HG02623 (cell line): ENCODE data around the gene EPHB1.

Source experiments
- ATAC-seq: cut with Tn5 transposase; IDR thresholded peaks from one replicate; pipeline ENCODE4 v1.9.1; 2021; ENCODE audit warnings: moderate library complexity; ENCODE audit not compliant: unreplicated experiment

EPHB1 gene

GRCh38 chr3:134807189-134807588, 12.1 kb downstream of the EPHB1 start:
- ATAC-seq, result no peak

GRCh38 chr3:134808835-134809234, 13.8 kb downstream of the EPHB1 start:
- ATAC-seq, result no peak

DNA sequence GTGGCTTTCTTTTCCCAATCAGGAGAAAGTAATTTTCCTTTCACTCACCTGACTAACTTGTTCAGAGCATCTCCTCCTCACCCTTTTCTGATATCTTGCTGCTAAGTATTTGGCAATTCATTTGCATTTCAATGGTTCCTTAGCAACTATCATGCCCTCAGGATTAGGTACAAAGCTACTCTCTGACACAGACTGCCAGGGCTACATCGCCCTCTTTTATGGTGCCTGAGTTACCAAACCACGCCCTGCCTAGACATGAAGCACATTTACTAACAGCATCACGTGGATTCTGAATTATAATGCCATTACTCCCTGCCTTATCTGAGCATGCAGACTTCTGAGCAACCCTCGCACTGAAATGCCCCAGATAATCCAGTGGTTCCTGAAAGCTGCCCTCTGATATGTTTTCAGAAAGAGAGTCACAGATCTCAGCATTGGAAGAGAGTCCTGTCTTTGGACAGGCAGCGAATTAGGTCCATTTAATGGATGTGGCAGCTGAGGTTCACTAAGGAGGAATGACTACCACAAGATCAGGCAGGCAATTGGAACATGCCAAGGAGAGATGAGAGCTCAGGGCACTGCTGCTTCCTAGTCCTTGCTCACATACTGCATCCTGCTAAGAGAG, 14.5 kb downstream of the EPHB1 start:
- ATAC-seq, result no peak

DNA sequence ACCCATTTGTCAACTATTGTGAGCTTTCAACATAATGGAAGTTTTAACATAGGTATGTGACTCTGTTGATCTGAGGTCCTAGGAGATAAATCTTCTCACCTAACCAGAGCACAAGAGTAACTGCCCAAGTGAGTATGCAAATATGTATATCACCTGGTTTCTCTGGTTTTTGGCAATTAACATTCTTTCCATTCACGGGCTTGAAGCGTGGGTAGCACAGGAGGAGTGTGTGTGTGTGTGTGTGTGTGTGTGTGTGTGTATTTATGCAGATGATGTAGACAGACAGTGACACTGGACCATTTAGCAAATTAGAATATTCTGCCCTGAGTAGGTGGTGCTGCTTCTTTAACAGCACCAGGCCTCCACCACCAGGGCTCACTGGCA, 15.0 kb downstream of the EPHB1 start:
- no peak for ATAC-seq

DNA sequence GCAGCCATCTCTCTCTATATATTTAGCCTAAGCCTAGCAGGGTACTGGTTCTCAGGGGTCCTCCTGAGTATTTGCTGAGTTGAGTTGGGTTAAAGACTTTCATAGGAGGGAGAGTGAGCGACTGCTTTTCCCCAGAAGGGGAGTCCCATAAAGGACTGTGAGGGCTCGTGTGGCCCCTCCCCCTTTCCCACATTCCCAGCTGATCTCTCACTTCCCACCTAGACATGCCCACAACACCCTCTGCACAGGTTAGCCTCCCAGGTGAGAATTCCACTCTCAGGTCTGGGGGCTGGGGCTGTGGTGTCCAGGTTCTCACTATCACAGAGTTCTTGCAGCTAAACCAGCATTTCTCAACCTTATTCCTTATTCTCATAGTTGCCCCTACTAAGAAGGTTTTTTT, 15.8 kb downstream of the EPHB1 start:
- no peak for ATAC-seq

DNA sequence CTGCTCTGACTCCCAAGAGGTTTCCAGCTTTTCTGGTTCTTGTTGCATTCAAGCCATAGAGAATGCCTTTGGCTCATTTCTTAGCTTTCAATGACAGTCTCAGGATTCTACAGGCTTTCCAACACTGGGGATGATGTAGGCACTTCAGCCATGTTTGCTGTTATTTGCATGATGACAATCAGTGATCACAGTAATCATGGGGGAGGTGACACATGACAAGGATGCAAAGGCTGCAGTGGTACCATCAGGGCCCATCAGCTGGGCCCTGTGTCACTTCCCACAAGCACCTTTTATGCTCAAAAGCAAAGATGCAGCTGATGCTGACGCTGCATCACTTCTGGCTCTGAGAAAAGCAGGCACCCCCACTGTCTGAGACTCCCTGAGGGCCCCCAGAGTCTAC, 18.6 kb downstream of the EPHB1 start:
- ATAC-seq, result no peak

GRCh38 chr3:134815519-134815918, 20.5 kb downstream of the EPHB1 start:
- no peak for ATAC-seq

GRCh38 chr3:134816623-134817022, 21.6 kb downstream of the EPHB1 start:
- no peak for ATAC-seq

GRCh38 chr3:134817297-134817696, 22.2 kb downstream of the EPHB1 start:
- no peak for ATAC-seq

GRCh38 chr3:134820994-134821393, 25.9 kb downstream of the EPHB1 start:
- no peak for ATAC-seq

DNA sequence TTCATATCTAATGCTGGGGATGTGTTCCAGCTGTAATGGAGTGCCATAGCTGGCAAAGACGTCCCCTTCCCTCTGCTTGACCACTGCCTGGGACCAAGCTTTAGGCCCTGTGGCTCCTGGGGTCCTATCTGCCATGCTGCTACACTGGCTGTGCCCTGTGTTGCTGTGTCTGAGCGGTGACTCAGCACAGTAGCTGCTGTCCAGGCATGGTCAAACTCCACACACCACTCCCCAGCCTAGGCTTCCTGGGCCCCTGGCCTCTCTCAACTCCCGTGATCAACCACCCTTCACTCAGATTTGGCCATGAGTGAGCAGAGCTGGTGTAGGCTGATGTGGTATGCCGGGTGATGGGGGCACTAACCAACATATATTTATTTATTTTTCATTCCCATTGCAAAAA, 27.0 kb downstream of the EPHB1 start:
- ATAC-seq, result no peak

DNA sequence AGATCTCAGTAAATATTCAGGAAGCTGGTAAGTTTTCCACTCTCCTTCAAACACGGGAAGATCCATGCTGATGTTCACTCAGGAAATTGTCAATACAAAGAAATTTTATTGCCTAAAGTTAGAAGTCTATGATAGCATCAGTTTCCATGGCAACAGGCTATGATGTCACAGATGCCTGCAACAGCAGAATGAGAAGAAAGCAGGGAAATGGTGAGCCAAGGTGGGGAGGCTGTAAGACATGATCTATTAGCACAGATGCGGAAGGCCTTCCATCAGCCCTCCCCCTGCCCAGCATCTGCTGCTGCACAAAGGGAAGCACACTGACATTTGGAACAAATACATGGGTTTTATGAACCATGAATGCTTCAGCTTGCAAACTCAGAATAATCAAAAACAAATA, 28.6 kb downstream of the EPHB1 start:
- ATAC-seq, result no peak

- no peak for ATAC-seq
Measured at GRCh38 chr3:134824791-134825190, 29.7 kb downstream of the EPHB1 start.

GRCh38 chr3:134827213-134827612, 32.2 kb downstream of the EPHB1 start:
- no peak for ATAC-seq

GRCh38 chr3:134829721-134830120, 34.7 kb downstream of the EPHB1 start:
- no peak for ATAC-seq

- no peak for ATAC-seq
Measured at GRCh38 chr3:134832585-134832984, 37.5 kb downstream of the EPHB1 start.

DNA sequence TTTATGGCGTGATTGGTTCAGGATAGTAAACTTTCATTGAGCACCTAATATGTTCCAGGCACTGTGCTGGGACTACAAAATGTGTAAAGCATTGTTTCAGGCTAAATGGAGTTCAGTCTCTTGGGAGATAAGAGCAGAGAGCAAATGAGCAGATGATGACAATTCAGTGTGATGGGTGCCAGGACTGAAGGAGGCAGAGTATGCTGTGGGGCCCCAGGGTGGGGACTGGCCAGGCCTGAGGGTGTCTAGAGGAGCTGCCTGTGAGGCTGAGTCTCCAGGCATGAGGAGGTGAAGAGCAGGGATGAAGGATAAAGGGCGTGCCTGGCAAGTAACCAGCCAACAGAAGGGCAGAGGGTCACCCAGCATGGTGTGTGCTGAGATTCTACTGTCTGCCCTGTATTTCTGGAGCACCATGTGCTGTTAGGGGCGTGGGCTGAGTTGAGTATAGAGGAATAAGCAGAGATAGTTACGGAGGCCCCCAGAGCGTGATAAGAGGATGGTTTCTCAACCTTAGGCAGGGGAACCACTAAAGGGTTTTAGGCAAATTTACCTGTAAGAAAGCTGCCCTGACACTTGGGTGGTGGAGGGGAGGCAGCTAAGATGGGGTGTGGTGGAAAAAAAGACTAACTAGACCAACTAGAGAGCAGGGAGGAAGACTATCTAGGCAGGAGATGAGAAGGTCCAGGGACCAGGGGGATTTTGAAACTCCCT, 38.5 kb downstream of the EPHB1 start:
- ATAC-seq, result no peak

DNA sequence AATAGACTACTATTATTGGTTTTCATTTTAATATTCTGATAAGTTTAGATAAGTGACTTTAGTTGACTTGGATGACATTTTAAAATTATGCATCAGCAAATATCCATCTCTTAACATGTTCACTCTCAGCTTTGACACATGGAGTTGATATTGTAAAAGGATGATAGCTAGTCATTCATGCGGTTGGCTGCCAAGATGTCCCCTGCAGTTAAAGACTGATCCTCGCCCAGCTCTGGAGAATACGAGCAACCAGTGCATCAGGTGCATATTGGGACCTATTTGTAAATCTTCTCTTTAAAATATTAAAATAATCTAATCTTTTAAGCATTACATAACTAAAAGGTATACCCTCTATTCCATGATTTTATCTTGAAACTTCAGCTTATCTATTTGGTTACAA, 41.9 kb downstream of the EPHB1 start:
- ATAC-seq, result no peak

DNA sequence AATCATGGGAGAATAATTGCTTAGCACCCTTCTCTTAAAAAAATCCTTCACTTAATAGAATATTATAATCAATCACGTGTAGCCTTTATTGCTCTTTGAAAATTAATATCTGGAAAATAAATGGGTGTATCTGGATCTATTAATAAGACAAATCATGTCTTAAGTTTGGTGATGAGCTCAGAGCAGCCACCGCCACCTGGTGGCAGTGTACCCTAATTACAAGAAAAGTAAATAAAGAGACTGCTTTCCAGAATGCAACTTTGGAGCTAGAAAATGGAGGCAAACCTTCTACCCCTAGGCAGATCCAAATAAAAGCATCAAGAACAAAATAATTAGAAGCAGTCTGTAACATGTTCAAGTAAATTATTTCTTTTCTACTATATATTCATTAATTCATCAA, 43.5 kb downstream of the EPHB1 start:
- no peak for ATAC-seq

DNA sequence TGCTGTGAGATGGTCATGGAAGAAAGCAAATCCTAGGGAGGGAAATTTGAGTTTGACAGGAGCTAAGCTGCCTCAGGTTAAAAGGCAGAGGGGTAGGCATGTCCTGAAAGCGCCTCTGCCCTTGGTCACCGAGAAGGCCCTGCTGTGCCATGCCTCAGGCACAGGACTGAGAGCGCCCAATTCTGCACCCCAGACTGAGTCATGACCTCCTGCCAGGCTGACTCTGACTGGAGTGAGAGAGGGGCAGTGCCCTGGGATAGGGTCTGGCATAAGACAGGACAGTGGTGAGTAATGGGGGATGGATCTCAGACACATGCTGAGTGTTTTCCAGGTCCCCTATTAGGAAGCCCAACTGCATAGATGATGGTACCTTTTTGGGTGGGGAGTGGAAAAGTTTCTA, 44.4 kb downstream of the EPHB1 start:
- ATAC-seq, result no peak

DNA sequence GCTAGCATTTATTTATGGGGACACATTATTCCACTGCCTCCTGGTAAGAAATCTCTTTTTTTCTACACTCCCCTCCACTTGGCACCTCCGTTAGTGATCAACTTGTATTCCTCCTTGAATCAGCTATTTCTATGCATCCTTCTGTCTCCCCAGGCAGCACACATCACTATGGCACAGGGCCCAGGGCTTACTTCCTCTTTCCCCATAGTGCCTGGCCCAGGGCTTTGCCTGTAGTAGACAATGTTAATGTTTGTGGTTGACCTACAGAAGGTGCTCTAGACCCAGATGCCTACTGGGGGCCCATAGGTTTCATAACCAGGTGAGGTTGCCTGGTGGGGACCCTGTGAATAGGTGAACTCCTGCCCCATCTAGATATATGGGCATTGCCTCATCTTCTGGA, 44.9 kb downstream of the EPHB1 start:
- peak; percentile 90 for ATAC-seq

- ATAC-seq, result no peak
Measured at GRCh38 chr3:134840459-134840858, 45.4 kb downstream of the EPHB1 start.

GRCh38 chr3:134846084-134846483, 51.0 kb downstream of the EPHB1 start:
- ATAC-seq, result no peak
